Measurements from ENCODE around the gene CHD9NB.

CHD9NB gene

DNA sequence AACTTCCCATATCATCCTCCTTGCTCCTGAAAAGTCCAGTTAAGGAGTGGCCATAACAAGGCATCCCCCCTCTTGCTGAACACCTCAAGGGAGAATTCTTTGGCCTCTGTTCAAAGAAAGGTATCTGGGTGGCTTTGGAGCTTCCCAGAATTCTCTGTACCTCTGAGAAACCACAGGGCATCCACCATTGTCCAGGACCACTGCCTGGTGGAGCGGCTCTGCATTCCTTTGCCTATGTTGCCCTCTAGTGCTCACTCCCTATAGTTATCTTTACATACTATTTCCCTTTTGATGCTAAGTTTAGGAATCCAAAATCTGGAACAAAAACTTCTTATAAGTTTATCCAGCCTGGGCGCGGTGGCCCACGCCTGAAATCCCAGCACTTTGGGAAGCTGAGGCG lies 30.3 kb downstream of the CHD9NB start:
- no peak for TF ChIP-seq CSDC2 (CRISPR knock-in tag; IDR thresholded peaks at IDR 0.05)
- no peak for TF ChIP-seq PPARA (CRISPR knock-in tag; IDR thresholded peaks at IDR 0.05; ENCODE audit: borderline replicate concordance)
- no peak for TF ChIP-seq SNAI2 (CRISPR knock-in tag; IDR thresholded peaks at IDR 0.05)
- TF ChIP-seq ISL1 (CRISPR knock-in tag; IDR thresholded peaks at IDR 0.05): no peak
- TF ChIP-seq RARB (CRISPR knock-in tag; IDR thresholded peaks at IDR 0.05): no peak
- no peak for TF ChIP-seq TCF4 (CRISPR knock-in tag; IDR thresholded peaks at IDR 0.05; ENCODE audit: borderline replicate concordance)
- TF ChIP-seq BACH2 (CRISPR knock-in tag; IDR thresholded peaks at IDR 0.05; ENCODE audit: borderline replicate concordance): no peak
- TF ChIP-seq, protein P1, sequence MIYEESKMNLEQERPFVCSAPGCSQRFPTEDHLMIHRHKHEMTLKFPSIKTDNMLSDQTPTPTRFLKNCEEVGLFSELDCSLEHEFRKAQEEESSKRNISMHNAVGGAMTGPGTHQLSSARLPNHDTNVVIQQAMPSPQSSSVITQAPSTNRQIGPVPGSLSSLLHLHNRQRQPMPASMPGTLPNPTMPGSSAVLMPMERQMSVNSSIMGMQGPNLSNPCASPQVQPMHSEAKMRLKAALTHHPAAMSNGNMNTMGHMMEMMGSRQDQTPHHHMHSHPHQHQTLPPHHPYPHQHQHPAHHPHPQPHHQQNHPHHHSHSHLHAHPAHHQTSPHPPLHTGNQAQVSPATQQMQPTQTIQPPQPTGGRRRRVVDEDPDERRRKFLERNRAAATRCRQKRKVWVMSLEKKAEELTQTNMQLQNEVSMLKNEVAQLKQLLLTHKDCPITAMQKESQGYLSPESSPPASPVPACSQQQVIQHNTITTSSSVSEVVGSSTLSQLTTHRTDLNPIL (CRISPR knock-in tag; IDR thresholded peaks at IDR 0.05; ENCODE audit: low read depth): no peak
- TF ChIP-seq GLIS3 (CRISPR knock-in tag; IDR thresholded peaks at IDR 0.05): no peak
- no peak for TF ChIP-seq ZFP30 (CRISPR knock-in tag; IDR thresholded peaks at IDR 0.05)
- ATAC-seq: peak; percentile 99

DNA sequence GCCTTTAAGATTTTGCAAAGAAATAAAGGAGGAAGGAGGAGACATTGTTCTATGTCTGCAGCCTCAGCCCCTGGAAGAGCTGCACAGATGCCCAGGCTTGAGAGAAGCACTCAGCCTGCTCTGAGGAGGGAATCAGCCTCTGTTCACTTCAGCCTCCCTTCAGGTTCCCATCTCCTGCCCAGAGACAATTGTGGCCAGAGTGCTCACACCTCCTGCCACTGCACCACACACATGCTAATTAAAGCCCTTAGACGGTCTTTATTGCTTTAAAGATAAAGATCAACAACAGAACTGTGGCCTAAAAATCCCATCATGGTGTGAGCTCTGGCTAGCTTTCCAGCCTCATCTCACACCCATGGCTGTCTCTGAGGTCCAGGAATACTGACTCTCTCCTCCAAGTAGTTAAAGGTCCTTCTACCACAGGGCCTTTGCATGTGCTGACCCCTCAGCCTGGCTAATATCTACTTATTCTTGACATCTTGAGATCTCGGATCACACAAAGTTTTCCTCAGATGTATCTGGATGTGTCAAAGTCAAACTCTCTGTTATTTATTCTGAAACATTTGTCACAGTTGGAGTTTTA lies 33.8 kb downstream of the CHD9NB start:
- ATAC-seq: no peak
- TF ChIP-seq ZFP3 (CRISPR knock-in tag; IDR thresholded peaks at IDR 0.05) (no peak), RARB (CRISPR knock-in tag; IDR thresholded peaks at IDR 0.05) (no peak), GLIS3 (CRISPR knock-in tag; IDR thresholded peaks at IDR 0.05) (no peak), ZNF565 (CRISPR knock-in tag; conservative IDR thresholded peaks at IDR 0.05; ENCODE audit: low read depth) (no peak)
- TF ChIP-seq, protein P2, sequence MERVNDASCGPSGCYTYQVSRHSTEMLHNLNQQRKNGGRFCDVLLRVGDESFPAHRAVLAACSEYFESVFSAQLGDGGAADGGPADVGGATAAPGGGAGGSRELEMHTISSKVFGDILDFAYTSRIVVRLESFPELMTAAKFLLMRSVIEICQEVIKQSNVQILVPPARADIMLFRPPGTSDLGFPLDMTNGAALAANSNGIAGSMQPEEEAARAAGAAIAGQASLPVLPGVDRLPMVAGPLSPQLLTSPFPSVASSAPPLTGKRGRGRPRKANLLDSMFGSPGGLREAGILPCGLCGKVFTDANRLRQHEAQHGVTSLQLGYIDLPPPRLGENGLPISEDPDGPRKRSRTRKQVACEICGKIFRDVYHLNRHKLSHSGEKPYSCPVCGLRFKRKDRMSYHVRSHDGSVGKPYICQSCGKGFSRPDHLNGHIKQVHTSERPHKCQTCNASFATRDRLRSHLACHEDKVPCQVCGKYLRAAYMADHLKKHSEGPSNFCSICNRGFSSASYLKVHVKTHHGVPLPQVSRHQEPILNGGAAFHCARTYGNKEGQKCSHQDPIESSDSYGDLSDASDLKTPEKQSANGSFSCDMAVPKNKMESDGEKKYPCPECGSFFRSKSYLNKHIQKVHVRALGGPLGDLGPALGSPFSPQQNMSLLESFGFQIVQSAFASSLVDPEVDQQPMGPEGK (CRISPR knock-in tag; IDR thresholded peaks at IDR 0.05; ENCODE audit: borderline replicate concordance): no peak

DNA sequence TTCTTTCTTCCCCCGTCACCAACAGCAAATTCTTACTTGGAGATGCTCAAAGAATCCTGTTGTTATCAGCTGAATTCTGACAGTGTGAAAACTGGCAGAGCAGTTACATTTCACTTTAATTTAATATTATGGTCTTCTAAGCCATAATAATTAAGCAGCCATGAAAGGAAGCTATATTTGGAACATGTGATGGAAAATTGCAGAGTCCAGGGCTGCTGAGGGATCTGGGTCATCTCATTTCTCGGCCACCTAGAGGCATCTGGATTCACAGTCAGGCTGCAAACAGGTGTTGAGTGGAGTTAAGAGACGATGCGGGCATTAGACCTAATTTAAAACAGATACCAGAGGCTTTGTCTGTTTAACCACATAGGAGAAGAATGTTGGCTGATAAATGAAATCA lies 38.4 kb downstream of the CHD9NB start:
- TF ChIP-seq ESRRG (CRISPR knock-in tag; IDR thresholded peaks at IDR 0.05) (no peak), TCF4 (CRISPR knock-in tag; IDR thresholded peaks at IDR 0.05; ENCODE audit: borderline replicate concordance) (peak; percentile 60; the same call in 1 of the 2 replicates)
- ATAC-seq: no peak

DNA sequence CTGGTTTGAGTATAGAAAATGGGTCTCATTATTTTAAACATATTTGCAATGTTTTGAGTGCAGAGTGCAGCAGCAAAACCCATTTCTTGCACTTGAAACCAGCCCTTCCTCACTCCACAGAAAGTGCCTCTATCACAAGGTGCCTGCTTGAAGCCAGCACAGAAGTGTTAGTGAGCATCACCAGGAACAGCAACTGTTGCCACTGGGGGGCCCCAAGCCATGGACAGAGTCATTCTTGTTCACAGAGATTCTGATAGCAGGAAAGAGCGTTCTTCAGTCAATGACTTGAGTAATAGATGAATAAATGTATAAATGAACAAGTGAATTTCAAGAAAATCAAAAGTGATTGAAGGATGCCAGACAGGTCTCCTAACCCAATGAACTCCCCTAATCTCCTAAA lies 45.6 kb downstream of the CHD9NB start:
- TF ChIP-seq BACH2 (CRISPR knock-in tag; IDR thresholded peaks at IDR 0.05; ENCODE audit: borderline replicate concordance) (no peak), ESRRG (CRISPR knock-in tag; IDR thresholded peaks at IDR 0.05) (no peak), ARNTL (CRISPR knock-in tag; IDR thresholded peaks at IDR 0.05; ENCODE audit: borderline replicate concordance, low read depth) (no peak), PPARA (CRISPR knock-in tag; IDR thresholded peaks at IDR 0.05; ENCODE audit: borderline replicate concordance) (no peak), SNAI2 (CRISPR knock-in tag; IDR thresholded peaks at IDR 0.05) (no peak), ZFP3 (CRISPR knock-in tag; IDR thresholded peaks at IDR 0.05) (no peak), TOX (CRISPR knock-in tag; IDR thresholded peaks at IDR 0.05; ENCODE audit: borderline replicate concordance) (no peak), ZNF70 (CRISPR knock-in tag; IDR thresholded peaks at IDR 0.05) (no peak), ZNF565 (CRISPR knock-in tag; conservative IDR thresholded peaks at IDR 0.05; ENCODE audit: low read depth) (no peak)
- TF ChIP-seq, protein P3, sequence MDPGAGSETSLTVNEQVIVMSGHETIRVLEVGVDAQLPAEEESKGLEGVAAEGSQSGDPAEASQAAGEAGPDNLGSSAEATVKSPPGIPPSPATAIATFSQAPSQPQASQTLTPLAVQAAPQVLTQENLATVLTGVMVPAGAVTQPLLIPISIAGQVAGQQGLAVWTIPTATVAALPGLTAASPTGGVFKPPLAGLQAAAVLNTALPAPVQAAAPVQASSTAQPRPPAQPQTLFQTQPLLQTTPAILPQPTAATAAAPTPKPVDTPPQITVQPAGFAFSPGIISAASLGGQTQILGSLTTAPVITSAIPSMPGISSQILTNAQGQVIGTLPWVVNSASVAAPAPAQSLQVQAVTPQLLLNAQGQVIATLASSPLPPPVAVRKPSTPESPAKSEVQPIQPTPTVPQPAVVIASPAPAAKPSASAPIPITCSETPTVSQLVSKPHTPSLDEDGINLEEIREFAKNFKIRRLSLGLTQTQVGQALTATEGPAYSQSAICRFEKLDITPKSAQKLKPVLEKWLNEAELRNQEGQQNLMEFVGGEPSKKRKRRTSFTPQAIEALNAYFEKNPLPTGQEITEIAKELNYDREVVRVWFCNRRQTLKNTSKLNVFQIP (CRISPR knock-in tag; IDR thresholded peaks at IDR 0.05; ENCODE audit: borderline replicate concordance, low read depth): no peak
- TF ChIP-seq, protein P2 (CRISPR knock-in tag; IDR thresholded peaks at IDR 0.05; ENCODE audit: borderline replicate concordance): no peak
- TF ChIP-seq, protein P4, sequence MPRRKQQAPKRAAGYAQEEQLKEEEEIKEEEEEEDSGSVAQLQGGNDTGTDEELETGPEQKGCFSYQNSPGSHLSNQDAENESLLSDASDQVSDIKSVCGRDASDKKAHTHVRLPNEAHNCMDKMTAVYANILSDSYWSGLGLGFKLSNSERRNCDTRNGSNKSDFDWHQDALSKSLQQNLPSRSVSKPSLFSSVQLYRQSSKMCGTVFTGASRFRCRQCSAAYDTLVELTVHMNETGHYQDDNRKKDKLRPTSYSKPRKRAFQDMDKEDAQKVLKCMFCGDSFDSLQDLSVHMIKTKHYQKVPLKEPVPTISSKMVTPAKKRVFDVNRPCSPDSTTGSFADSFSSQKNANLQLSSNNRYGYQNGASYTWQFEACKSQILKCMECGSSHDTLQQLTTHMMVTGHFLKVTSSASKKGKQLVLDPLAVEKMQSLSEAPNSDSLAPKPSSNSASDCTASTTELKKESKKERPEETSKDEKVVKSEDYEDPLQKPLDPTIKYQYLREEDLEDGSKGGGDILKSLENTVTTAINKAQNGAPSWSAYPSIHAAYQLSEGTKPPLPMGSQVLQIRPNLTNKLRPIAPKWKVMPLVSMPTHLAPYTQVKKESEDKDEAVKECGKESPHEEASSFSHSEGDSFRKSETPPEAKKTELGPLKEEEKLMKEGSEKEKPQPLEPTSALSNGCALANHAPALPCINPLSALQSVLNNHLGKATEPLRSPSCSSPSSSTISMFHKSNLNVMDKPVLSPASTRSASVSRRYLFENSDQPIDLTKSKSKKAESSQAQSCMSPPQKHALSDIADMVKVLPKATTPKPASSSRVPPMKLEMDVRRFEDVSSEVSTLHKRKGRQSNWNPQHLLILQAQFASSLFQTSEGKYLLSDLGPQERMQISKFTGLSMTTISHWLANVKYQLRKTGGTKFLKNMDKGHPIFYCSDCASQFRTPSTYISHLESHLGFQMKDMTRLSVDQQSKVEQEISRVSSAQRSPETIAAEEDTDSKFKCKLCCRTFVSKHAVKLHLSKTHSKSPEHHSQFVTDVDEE (CRISPR knock-in tag; IDR thresholded peaks at IDR 0.05): no peak
- ATAC-seq: no peak

Data from SK-N-SH treated with all-trans-retinoic acid at 6 μM for 48 hours (cell line).